HG03354 (cell line): ENCODE measurements around the gene SBF1.
A peak's percentile ranks its signal among the peaks of the same experiment; 100 is the strongest.
"Not testable (repeated sequence)": the region's sequence is repeated elsewhere in the genome, so short reads cannot be mapped to it uniquely, and the experiment has no call there.

Source experiments
- ATAC-seq: cut with Tn5 transposase; IDR thresholded peaks from one replicate; pipeline ENCODE4 v1.9.1; 2021; ENCODE audit warnings: mild to moderate bottlenecking; ENCODE audit not compliant: unreplicated experiment, poor library complexity, severe bottlenecking

SBF1 gene

DNA sequence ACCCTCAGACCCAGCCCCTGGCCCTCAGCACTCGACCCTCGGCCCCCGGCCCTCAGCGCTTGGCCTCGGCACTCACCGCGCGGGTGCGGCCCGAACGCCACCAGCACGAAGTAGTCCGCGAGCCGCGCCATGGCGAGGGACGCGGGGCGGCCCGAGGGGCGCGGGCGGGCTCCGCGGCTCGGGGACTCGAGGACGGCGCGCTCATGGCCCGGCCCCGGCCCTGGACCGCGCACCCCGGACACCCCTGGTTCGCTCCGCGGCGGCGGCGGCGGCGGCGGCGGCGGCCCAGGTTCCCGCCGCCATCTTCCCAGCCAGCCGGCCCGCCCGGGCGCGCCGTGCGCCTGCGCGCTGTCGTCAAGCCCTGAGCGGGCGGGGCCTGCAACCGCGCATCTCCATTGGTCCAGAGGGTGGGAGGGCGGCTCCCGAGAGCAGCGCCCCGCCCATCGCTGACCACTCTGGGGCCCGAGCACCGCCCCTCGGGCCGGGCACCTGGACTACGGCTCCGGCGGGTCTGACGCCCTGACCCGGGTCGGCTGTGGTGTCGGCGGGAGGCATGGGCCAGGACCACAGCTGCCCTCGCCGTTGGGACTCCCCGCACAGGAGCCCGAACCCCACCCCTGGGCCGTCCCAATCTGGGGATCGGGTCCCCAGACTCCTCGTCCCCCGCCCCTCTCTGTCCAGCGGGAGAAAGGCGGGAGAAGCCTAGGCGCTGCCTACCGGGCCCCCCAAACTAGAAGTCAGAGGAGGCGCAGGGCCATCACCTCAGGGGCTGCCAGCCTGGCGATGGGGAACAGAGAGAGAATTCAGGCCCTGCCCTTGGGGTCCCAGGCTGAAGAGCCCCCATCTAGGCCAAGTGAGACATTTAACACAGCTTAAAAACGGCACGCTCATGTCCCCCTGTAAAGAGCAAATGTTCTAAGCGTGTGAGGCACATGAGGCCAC is at the start of gene SBF1:
TSS of gene SBF1 (minus strand) at position 326 of the 942 bp plus-strand sequence. CDS start at position 131, 195 bp downstream.
- peak; percentile 70 for ATAC-seq

DNA sequence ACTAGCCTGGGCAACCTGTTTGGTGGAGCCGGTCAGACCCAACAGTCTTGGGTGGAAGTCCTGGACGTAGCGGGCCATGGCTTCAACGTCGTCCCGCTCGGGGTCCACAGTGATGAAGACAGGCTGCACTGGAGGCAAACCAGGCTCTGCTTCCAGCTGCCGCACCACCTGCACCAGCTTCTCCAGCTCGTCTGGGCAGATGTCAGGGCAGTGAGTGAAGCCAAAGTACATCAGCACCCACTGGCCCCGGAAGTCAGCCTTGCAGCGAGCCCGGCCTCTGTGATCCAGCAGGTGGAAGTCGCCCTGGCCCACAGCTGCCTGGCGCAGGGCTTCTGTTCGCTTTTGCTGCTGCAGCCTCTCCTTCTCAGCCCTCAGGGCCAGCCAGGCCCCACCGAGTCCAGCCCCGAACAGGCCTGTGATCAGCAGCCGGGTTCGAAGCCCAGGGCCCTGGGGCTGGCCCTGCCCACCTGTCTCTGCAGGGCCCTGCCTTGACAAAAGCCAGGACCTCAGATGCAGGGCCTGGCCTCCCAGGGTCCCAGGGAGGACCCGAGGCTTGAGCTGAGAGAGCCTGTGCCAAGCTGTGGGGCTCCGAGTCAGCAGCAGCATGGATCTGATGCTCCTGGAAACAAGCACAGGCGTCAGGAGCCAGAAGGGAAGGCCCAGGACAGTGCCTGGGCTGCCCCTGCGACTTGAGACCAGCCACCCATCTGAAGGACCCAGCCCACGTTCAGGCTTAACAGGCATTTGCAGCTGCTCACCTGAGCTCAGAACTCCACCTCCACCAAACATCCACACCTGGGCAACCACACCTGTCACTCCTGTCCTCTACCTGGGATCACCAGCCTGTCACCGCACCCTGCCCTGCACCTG is 49.2 kb upstream of the SBF1 start:
- no peak for ATAC-seq

DNA sequence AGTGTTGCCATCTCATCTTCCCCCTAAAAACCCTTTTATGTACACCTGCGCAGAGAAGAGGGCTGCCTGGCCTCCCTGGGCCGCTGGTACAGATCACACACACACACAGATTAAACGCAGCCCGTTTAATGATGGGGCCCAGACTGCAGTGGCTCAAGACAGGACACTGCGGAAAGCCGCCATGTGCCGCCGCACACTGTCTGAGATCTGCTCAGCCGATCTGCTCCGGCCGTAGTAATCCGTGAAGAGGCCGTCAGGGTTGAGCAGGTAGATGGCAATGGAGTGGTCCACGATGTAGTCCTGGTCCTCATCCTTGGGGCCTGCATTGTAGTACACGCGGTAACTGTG is 48.6 kb upstream of the SBF1 start:
- no peak for ATAC-seq

GRCh38 chr22:50522806-50523438 is 48.1 kb upstream of the SBF1 start:
- ATAC-seq, result no peak

- no peak for ATAC-seq
Measured at GRCh38 chr22:50522208-50522805, 47.5 kb upstream of the SBF1 start.

DNA sequence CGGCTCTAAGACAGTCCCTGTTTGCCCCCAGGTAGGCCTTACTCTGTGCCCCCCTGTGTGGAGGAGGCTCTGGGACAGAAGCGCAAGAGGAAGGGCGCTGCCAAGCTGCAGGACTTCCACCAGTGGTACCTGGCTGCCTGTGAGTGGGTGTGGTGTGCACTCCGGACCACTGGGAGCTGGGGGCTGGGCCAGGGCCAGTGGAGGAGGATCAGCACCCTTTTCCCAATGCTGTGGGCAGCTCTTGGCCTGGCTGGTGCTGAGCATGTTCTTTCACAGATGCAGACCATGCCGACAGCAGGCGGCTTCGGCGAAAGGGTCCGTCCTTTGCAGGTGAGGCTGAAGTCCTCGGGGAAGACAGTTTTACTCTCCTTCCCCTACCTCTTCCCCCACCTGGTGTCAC is 46.9 kb upstream of the SBF1 start:
- no peak for ATAC-seq

DNA sequence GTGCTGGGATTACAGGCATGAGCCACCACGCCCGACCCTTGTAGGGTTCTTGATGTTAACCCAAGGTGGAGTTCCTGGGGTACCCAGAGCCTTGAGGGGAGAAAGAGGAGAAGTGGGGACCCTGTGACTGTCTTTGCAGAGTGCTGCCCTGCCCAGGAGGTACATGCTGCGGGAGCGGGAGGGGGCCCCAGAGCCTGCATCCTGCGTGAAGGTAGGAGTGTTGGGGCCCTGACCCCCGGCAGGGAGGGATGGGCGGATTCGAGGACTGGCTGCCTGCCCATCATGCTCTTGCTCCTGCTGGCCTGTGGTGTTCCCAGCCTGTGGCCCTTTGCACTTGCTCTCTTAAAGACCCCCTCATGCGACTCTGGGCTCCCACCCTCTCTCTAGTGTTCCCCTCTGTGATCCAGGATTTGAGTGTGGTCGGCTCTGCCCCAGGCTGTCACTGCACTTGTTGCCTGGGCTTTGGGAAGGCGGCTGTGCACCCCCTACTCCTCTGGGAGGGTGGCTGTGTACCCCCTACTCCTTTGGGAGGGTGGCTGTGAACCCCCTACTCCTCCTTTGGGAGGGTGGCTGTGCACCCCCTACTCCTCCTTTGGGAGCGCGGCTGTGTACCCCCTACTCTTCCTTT is 46.1 kb upstream of the SBF1 start:
- no peak for ATAC-seq

DNA sequence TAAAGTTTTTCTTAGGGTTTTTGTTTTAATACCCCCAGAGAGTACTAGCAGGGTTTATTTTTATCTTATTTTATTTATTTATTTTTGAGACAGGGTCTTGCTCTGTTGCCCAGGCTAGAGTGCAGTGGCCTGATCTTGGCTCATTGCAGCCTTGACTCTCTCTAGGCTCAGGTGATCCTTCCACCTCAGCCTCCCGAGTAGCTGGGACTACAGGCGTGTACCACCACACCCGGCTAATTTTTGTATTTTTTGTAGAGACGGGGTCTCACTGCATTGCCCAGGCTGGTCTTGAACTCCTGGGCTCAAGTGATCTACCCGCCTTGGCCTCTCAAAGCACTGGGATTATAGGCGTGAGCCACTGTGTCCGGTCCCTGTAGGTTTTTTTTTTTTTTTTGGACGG is 45.3 kb upstream of the SBF1 start:
- ATAC-seq, result not testable (repeated sequence)

GRCh38 chr22:50519151-50519550 is 44.3 kb upstream of the SBF1 start:
- ATAC-seq, result no peak

DNA sequence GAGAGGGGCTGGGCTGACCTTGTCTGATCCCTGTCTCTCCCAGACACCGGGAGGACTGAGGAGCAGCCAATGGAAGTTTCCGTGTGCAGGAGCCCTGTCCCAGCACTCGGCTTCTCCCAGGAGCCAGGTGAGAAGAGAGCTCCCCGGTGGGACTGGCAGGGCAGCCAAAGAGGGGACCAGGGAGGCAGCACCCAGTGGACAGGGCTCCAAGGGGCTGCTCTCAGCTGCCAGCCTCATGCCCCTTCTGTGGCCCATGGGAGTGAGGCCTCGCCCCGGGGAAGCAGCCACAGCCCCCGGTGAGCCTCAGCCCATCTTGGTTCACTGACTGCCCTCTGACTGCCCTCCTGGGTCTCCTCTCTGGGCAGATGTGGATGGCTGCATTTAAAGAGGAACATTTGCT is 43.8 kb upstream of the SBF1 start:
- ATAC-seq, result no peak

DNA sequence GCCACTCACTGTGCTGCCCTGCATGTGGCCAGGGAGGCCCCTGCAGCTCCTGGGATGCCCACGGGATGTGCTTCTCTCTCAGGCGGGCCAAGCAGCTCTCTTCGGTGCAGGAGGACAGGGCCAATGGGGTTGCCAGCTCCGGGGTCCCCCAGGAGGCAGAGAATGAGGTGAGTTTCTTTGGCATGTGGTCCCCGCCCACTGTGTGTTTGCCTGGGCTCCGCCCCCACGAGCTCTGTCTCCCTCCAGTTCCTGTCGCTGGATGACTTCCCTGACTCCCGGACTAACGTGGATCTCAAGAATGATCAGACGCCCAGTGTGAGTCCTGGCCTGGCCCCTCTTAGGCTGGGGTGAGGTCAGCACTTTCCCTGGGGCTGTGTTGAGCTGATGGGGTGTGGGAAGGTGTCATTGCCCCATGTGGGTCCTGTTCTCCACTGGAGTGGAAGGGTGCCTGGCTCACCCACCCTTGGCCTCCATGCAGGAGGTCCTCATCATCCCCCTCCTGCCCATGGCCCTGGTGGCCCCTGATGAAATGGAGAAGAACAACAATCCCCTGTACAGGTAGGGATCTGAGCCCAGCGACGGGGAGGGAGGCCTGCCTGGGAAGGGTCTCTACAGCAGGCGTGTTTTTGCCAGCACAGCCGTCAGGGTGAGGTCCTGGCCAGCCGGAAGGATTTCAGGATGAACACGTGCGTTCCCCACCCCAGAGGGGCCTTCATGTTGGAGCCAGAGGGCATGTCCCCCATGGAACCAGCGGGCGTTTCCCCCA is 42.8 kb upstream of the SBF1 start:
- no peak for ATAC-seq

GRCh38 chr22:50516891-50517290 is 42.1 kb upstream of the SBF1 start:
- no peak for ATAC-seq

DNA sequence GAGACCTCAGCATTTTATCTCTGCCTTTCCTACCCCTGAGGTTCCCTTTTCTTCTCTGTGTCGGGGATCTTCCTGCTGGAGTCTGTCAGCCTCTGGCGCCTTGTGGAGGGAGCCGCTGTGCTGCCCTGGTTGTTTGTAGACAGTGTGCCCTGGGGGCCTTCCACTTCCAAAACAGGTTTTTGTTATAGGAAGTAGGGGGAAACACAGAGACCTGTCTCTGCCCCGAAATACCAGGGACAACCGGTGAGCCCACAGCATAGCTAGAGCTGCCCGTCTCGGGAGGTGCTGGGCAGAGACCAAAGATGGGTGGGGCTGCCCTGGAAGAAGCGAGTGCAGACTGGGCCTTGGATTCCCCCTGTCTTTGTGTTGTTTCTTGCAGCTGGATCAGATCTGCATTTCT is 41.2 kb upstream of the SBF1 start:
- no peak for ATAC-seq

DNA sequence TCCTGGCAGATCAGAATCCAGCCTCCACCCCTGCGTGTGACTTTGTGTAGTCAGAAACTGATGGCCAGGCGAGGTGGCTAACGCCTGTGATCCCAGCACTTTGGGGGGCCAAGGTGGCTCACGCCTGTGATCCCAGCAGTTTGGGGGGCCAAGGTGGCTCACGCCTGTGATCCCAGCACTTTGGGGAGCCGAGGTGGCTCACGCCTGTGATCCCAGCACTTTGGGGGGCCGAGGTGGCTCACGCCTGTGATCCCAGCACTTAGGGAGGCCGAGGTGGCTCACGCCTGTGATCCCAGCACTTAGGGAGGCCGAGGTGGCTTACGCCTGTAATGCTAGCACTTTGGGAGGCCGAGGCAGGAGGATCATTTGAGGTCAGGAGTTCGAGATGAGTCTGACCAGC is 38.3 kb upstream of the SBF1 start:
- ATAC-seq, result no peak

- no peak for ATAC-seq
Measured at GRCh38 chr22:50508897-50509296, 34.1 kb upstream of the SBF1 start.

DNA sequence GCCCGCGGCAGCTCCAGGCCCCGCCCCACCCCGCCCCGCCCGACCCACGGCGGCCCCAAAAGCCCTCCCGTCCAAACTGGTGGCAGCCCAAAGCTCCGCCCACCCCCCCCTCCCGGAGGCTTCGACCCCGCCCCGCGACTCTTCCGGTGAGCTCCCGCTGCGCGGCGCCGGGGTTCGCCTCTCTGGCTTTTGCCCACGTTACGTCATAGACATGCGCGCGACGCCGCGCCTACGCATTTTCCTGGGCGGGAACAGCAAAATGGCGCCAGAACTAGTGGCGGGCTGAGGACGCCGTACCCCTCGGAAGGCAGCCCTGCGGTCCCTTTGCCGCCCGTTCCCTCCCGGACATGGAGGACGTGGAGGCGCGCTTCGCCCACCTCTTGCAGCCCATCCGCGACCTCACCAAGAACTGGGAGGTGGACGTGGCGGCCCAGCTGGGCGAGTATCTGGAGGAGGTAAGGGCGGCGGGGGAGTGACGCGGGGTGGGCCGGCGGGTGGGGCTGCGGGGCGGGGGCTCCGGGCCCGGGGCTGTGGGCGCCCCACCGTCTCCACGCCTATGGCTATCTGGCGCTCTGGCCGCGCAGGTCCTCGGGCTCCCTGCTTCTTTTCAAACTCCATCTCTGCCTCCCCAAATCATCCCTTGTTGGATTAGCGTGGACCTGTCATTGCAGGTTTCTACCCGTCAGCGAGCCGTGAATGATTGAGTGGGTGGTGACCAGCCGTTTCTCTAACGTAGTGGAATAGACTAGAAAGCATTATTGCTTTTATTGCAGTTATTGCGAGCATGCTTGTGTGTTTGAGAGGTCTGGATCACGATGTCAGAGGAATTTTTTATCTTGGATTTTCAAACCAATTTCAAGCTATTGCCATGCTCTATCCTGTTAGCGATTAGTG is 33.4 kb upstream of the SBF1 start, which contains the start of gene NCAPH2:
TSS of gene NCAPH2 (plus strand) at position 234 of the 894 bp plus-strand sequence. CDS start at position 348, 114 bp downstream.
- ATAC-seq, result peak; percentile 73

DNA sequence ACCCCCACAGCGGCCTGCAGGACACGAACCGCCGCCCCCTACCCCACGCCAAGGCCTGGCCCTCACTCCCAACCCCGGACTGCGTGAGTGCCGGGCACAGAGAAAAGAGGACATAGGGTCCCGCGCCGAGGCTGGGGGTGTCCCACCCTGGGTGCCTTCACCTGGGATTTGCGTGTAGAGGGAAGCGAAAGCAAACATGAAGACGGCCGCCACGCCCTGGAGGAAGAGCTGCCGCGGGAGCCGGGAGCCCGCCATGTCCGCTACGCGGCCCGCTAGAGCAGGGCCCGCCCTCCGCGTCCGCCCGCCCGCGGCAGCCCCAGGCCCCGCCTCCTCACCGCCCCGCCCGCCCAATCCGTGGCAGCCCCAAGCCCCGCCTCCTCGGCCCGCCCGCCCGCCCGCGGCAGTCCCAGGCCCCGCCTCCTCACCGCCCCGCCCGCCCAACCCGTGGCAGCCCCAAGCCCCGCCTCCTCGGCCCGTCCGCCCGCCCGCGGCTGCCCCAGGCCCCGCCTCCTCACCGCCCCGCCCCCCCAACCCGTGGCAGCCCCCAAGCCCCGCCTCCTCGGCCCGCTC is 32.7 kb upstream of the SBF1 start, which contains the start of gene LMF2:
TSS of gene LMF2 (minus strand) at position 282 of the 570 bp plus-strand sequence. CDS start at position 255, 27 bp downstream.
- peak; percentile 50 for ATAC-seq
